Kasumi-1 (cell line): ENCODE results near the gene COG8.
A peak's percentile ranks its signal among the peaks of the same experiment; 100 is the strongest.

Experiments
- DNase-seq, 2 experiments: peaks; one replicate each; lab custom pipeline; 2025; lab: John Stamatoyannopoulos, UW

Gene COG8

GRCh38 chr16:69345923-69346322 lies 6.6 kb upstream of the COG8 start:
- no peak for DNase-seq

- DNase-seq, result no peak
These were observed 4.8 kb upstream of the COG8 start for GRCh38 chr16:69344171-69344570.

GRCh38 chr16:69340095-69340644 lies 806 bp upstream of the COG8 start:
- DNase-seq, result no peak

- no peak for DNase-seq
These were observed 641 bp downstream of the COG8 start for GRCh38 chr16:69338557-69339288.

- DNase-seq, result no peak
These were observed 4.7 kb downstream of the COG8 start for GRCh38 chr16:69334696-69335095.

GRCh38 chr16:69330286-69331109 lies 8.9 kb downstream of the COG8 start, which contains the start of gene PDF:
Gene PDF, minus strand, starts transcription at chr16:69330588. Its CDS starts 18 bp downstream, at chr16:69330570.
- DNase-seq, result peak; percentile 90 to 95

GRCh38 chr16:69329369-69330285 lies 9.7 kb downstream of the COG8 start:
- DNase-seq, result peak in 1 of 2 experiments; percentile 17

- no peak for DNase-seq
These were observed 10.5 kb downstream of the COG8 start for GRCh38 chr16:69328854-69329316.

- no peak for DNase-seq
These were observed 11.6 kb downstream of the COG8 start for GRCh38 chr16:69327585-69328310.

GRCh38 chr16:69326172-69326873 lies 13.0 kb downstream of the COG8 start:
- no peak for DNase-seq

- no peak for DNase-seq
These were observed 13.6 kb downstream of the COG8 start for GRCh38 chr16:69325784-69326171.

GRCh38 chr16:69324585-69325253 lies 14.6 kb downstream of the COG8 start:
- DNase-seq, result no peak

- DNase-seq, result no peak
These were observed 15.3 kb downstream of the COG8 start for GRCh38 chr16:69324013-69324531.

GRCh38 chr16:69323415-69323814 lies 15.9 kb downstream of the COG8 start:
- no peak for DNase-seq

- DNase-seq, result no peak
These were observed 17.0 kb downstream of the COG8 start for GRCh38 chr16:69322343-69322742.

GRCh38 chr16:69321080-69321479 lies 18.3 kb downstream of the COG8 start:
- DNase-seq, result no peak

GRCh38 chr16:69320740-69321073 lies 18.7 kb downstream of the COG8 start:
- DNase-seq, result no peak

- no peak for DNase-seq
These were observed 19.3 kb downstream of the COG8 start for GRCh38 chr16:69319826-69320739.

- no peak for DNase-seq
These were observed 20.0 kb downstream of the COG8 start for GRCh38 chr16:69319381-69319780.
